GM21515 (cell line): ENCODE results near the gene MACROD2.
A peak's percentile ranks its signal among the peaks of the same experiment; 100 is the strongest.

Source experiments
- ATAC-seq: cut with Tn5 transposase; IDR thresholded peaks from one replicate; pipeline ENCODE4 v1.9.1; 2021; ENCODE audit not compliant: unreplicated experiment

The MACROD2 gene

DNA sequence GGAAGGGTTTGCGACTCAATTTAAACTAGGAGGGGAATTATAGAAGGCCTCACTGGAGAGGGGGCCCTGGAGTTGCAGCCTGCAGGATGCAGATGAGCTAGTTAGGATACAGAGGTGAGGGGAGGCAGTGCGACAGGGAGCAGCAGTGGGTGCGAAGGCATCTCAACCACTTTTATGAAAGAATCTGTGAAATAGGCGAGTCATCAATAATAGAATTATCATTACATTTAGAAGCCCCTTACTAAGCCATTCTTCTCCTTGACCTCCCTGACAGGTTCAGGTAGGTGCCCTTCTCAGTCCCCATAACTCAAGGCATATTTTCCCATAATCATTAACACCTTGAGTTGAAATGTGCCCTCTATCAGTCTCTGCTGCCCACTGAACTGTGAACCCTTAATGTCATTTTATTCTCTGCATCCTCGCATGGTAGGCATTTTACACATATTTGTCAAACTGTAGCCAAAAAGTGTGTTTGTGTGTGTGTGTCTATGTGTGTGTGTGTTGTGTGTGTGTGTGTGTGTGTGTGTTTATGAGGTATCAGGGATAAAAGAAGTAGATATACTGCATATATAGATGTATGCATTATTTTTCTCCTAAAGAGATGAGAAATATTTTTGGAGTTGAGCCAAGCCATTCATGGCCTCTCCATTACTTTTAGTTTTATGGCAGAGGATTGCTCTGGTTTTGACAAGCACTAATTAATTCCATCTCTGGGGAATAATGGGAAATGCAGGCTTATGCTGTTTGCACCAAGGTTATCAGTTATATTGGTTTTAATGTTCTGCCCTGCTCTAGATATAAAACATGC, 1679.1 kb downstream of the MACROD2 start:
- no peak for ATAC-seq

DNA sequence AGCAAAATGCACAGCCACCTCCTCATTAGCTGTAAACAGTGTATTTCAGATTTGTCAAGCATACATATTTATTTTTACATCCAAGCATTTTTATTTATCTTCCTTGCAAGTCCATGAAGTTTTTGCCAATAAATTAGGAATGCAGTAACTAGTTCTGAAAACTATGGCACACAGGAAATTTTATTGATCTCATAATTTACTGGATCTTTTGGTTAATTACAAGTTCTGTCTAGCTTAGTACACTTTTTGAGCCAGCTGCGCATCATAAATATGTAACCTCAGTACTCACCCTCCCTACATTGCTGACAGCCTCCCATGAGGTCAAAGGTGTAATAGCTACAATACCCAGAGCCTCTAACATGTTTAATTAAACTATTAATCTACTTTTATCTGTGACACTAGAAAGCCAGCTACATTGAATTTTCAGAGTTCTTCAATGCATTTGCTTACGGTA, 1679.8 kb downstream of the MACROD2 start:
- ATAC-seq, result no peak

DNA sequence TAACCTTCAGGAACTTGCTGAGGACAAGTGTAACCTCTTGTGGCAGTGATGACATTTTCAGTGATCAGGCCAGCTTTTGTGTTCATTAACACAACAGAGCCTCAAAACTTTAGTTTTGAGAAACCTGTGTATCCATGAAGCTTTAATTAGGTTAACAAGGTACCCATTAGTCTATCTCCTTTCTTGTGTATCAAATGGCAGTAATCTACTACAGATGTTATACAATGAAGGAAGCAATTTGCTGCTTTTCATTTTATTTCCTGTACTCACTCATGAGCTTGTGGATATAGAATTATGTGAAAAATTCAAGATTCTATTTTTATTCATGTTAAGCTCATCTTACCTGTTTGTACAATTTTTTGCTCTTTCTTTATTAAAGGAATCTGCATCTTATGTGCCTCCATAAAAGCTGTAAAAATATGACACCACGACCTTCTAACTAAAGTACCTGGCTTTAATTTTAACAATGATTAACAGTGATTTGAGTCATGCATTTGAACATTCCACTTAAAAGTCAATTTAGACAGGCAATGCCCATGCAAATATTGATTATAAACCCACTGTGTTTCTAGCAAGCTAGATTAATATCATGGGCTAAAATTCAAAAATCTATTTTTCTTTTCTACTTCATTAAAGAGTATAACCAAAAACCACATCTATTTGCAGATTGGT, 1680.6 kb downstream of the MACROD2 start:
- no peak for ATAC-seq

- ATAC-seq, result no peak
Observed at GRCh38 chr20:15676815-15677214, 1681.5 kb downstream of the MACROD2 start.

- ATAC-seq, result no peak
Observed at GRCh38 chr20:15682690-15683089, 1687.4 kb downstream of the MACROD2 start.

GRCh38 chr20:15692570-15692969, 1697.3 kb downstream of the MACROD2 start:
- ATAC-seq, result no peak

DNA sequence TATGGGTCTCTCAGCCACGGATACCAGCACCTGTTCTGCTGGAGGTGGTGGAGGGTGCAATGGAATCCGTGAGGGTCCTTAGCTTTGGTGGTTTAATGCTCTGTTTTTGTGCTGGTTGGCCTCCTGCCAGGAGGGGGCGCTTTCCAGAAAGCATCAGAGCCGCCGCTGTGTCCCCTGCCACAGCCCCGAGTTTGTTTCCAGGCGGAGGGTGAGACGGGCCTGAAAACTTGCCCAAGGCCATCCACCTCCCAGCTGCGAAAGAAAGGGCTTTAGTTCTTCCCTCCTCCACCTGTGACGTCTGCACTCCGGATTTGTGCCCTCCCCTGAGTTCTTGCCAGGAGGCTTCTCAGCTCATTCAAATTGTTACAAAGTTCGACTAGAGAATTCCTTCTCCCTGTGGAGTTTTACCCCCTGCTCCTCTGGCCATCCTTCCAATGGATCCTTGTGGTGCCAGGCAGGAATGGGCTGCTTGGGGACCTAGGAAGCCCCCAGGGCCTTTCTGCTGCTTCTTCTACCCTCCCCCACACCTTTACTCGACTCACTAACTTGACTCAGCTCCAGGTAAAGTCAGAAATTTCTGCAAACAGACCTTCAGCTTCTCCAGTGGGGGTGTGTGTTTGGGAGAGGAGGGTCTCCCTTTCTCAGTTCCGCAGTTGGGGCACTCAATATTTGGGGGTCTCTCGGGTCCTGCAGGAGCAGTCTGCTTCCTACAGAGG, 1704.3 kb downstream of the MACROD2 start:
- ATAC-seq, result no peak

DNA sequence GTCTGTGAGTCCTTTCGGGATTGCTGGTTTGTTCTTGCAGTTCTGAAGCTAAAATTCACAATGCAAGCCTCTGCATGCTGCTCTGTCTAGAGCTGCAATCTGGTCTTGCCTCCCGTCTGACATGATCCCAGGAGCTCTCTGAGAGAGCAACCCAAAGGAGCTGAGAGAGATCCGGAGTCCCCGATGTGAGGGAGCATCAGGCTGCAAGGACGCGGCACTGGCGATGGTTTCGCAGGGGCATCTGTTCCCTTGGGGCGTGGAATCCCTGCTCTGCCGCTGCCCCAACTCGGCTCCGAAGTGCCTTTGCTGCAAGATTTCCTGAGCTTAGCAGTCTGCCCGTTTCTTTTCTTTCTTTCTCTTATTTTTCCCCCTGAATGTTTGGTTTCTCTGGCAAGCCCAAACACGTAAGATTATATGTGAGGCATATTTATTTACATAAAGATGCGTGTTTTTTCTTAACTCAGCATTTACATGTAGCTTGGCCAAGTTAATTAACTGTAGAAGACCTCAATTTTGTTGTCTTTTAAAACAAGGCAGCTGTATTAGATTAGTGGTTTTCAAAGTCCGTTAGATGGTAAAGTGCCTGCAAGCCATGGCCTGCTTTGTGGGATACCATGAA, 1704.9 kb downstream of the MACROD2 start:
- no peak for ATAC-seq

DNA sequence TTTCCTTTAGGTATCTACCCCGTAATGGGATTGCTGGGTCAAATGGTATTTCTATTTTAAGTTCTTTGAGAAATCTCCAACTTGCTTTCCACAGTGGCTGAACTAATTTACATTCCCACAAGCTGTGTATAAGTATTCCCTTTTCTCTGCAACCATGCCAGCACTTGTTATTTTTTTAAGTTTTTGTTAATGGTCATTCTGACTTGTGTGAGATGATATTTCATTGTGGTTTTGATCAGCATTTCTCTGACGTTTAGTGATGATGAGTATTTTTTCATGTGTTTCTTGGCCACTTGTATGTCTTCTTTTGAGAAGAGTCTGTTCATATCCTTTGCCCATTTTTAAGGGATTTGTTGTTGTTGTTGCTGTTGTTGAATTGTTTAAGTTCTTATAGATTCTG, 1706.8 kb downstream of the MACROD2 start:
- no peak for ATAC-seq

DNA sequence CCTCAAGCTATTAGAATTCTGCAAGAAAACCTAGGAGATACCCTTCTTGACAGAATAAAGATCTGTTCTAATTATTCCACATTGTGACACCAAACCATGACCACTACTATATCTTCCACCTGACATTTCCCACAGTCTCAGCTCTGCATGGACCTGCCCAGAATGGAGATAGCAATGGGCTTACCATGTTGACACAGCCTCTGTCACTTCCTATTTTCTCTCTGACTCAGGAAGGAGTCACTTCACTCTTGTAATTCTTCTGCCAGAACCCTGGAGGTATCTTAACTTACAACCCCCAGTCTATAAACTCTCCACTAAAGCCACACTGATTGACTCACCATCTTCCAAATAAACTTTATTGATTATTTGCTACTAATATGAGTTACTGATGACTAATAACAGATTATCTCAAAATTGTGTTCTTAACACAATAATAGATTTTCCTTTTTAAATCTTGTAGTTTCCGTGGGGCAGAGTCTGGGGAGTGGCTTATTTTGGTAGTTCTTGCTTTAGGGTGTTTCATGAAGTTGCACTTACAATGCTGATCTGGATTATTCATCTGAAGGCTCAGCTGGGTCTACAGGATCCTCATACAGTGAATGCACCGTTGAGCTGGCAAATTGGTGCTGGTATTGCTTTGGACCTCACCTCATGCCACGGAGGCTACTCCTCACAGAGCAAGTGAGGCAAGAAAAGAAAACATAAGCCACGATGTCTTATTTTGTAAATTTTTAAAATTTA, 1708.0 kb downstream of the MACROD2 start:
- no peak for ATAC-seq

DNA sequence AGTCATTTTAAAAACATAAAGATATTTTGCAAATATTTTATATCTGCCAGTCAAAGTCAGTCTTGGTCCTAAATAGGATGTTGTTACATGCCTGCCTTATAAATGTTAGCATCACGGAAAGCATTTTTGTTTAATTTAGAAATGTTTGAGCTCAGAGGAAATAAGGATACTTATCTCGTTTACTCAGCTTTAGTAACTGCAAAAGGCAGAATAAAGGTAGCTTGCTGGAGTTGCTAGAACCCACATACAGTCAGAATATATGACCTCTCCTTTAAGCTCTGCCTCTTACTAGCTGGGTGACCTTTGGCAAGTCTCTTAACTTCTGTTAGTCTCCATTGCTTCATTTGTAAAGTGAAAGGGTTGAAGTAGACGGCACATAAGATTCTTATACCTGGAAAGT, 1710.7 kb downstream of the MACROD2 start:
- no peak for ATAC-seq

GRCh38 chr20:15706719-15707118, 1711.4 kb downstream of the MACROD2 start:
- ATAC-seq, result no peak

GRCh38 chr20:15708984-15709598, 1713.8 kb downstream of the MACROD2 start:
- peak; percentile 84 for ATAC-seq

DNA sequence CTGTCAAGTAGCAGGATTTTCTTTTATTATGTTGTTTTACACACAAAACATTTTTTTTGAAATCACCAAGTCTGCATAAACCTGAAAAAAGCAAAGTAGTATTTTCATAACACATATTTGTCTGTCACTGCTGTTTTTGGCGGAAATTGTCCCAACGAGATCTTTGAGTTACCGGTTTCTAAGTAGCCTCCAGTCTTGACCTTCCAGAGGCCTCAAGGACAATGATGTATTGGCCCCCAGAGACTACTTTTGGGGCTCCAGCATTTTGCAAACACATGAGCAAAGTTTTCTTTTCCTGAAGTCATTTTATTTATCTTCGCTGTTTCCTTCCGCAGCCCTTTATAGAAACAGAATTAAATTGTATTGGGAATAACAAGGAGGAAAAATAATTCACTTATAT, 1715.3 kb downstream of the MACROD2 start:
- ATAC-seq, result no peak

- no peak for ATAC-seq
Observed at GRCh38 chr20:15711177-15711576, 1715.9 kb downstream of the MACROD2 start.

DNA sequence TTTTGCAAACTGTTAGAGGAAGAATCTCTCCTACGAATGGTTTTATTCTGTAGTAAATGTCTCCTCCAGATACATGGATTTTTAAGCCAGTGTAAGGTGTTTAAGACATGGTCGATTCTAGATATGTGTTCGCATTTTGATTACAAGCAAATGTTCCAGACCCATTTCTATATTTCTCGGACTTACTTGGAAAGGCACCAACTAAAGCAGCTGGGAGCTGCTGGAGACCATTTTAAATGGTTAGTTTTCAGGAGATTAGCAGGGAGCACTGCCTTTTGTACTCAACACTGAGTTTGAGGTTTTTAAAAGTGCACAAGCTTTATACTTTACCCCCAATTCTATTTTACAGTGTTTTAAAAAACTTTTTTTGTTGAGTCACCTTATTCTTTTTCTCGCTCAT, 1720.9 kb downstream of the MACROD2 start:
- ATAC-seq, result no peak

GRCh38 chr20:15726416-15726815, 1731.1 kb downstream of the MACROD2 start:
- ATAC-seq, result no peak

- ATAC-seq, result no peak
Observed at GRCh38 chr20:15734052-15734451, 1738.7 kb downstream of the MACROD2 start.

GRCh38 chr20:15739035-15739434, 1743.7 kb downstream of the MACROD2 start:
- no peak for ATAC-seq

DNA sequence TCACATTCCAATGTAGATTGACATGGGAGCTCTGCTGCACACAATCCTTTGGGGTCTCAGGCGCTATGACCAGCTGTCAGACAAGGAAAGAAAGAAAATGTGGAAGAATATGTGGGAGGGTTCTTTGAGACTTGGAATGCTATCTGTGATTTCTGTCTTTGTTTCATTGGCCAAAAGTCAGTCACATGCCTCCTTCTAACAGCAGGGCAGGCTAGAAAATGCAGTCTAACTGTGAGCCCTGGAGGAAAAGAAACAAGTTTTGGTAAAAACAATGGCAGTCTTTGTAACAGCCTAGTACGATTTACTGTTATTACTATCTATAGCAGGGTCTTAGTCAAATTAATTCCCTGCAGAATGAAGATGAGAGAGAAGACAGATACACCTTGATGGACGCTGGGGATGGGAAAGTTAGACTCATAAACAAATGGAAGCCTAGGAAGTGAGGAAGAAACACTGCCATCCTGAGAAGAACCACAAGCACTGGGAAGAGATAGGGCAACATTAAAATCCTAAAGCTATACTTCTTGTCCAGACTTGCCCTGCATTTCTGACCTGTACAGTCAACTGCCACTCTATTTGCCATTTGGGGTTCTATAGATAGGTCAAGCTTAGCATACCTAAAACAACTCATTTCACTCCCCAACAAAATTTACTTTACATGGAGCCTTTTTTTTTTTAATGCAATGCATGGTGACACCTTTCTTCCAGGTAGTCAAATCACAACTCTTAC, 1744.9 kb downstream of the MACROD2 start:
- ATAC-seq, result no peak
